Right lobe of liver (tissue), 4 donors: ENCODE measurements around the gene CTSF.

Source experiments
- CTCF ChIP-seq, 4 donors: fragments of 200-600 bp in 3 of 4; fragments of 450-650 bp in 1 of 4; IDR thresholded peaks; one replicate each; pipeline versions ENCODE4 v1.5.1 to v1.8.0; 2016 to 2022; ENCODE audit warnings: antibody characterized with exemption in 4 of 4, mild to moderate bottlenecking in 2 of 4
- POLR2A ChIP-seq: fragments of 450-650 bp; IDR thresholded peaks from one replicate; pipeline ENCODE4 v1.6.1; 2017; ENCODE audit warnings: antibody characterized with exemption, mild to moderate bottlenecking
- donor health status: DM: no; HTN: no; CAD: no.
- donor health status: DM: no; HTN: no; CAD: no.
- donor health status: DM: no; HTN: yes; CAD: no.

DNA sequence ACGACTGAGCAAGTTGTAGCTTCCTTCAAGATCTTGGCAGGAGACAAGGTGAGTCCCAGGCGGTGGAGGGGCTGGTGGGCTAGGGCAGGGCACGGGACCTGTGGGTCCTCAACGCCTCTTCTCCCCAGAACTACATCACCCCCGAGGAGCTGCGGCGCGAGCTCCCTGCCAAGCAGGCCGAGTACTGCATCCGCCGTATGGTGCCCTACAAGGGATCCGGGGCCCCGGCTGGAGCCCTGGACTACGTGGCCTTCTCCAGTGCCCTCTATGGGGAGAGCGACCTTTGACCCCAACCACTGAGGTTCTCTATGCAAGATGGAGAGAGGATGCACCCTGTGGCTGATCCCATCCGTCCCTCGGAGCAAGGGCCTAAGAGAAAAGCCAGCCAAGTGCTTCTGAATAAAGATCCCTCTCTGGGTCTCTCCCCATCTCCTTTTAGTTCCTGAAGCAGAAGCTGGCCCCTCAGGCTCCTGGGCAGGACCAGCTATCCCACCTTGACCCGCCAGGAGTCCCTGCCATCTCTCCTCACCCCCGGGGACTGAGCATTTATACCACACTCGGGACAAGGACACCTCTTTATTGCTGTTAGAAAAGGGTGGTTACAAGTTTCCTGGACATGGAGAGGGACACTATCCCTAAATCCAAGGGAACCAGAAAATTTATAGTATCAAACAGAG lies 5.4 kb downstream of the CTSF start:
- no peak for TF ChIP-seq CTCF (IDR thresholded peaks at IDR 0.05)
- TF ChIP-seq POLR2A = no peak
